ENCODE results near the gene SYT1. TPM values are rescaled to one million over a fixed set of nuclear protein-coding genes. Genes with fewer than 3 reads are reported as not detected.

The SYT1 gene
- total RNA-seq, 1 experiment from 2014 or later: 15.8 TPM

GRCh38 chr12:79108962-79109361 lies 244.4 kb downstream of the SYT1 start:
- Histone ChIP-seq H2BK12ac (ENCODE audit: insufficient read length, low read depth, low read length) (no peak overlapping the region), H3K56ac (ENCODE audit: insufficient read length, low read depth, low read length) (no peak overlapping the region), H2BK120ac (ENCODE audit: low read depth, low read length, poor library complexity, severe bottlenecking) (no peak overlapping the region), H3K4me2 (ENCODE audit: insufficient read depth, insufficient read length, low read length) (no peak overlapping the region), H4K91ac (ENCODE audit: insufficient read length, low read depth, low read length) (no peak overlapping the region), H3K27me3 (ENCODE audit: insufficient read depth, low read length) (no peaks in the 10 kb centered on the region), H3K4me1 (ENCODE audit: insufficient read depth, low read length) (no peaks in the 10 kb centered on the region), H2BK15ac (ENCODE audit: low read depth, low read length) (no peak overlapping the region), H2AK5ac (ENCODE audit: insufficient read length, low read length) (no peak overlapping the region), H3T11ph (ENCODE audit: low read length) (no peak overlapping the region), H4K5ac (ENCODE audit: insufficient read length, low read depth, low read length) (no peak overlapping the region), H3K79me1 (ENCODE audit: insufficient read depth, low read depth, low read length, poor library complexity, severe bottlenecking) (no peaks in the 10 kb centered on the region), H2AFZ (ENCODE audit: low read length) (no peak overlapping the region), H3K23ac (ENCODE audit: insufficient read length, low read depth, low read length) (no peak overlapping the region), H2BK5ac (ENCODE audit: insufficient read length, low read length) (no peak overlapping the region), H4K8ac (replicated peaks; ENCODE audit: insufficient read length, low read depth, low read length) (no peak overlapping the region), H3K14ac (ENCODE audit: insufficient read depth, low read length) (no peak overlapping the region), H3K4ac (ENCODE audit: low read depth, low read length) (no peak overlapping the region), H3K27ac (ENCODE audit: insufficient read length, low read depth, low read length) (no peak overlapping the region), H3K79me2 (ENCODE audit: insufficient read depth, low read length) (no peaks in the 10 kb centered on the region), H3K23me2 (ENCODE audit: insufficient read length, low read depth, low read length, poor library complexity, severe bottlenecking) (no peaks in the 10 kb centered on the region), H3K18ac (ENCODE audit: insufficient read length, low read depth, low read length) (no peak overlapping the region), H4K20me1 (ENCODE audit: control insufficient read depth, insufficient read depth, insufficient read length) (no peaks in the 10 kb centered on the region), H2BK20ac (ENCODE audit: low read depth, low read length, poor library complexity, severe bottlenecking) (no peak overlapping the region), H3K9me3 (ENCODE audit: control insufficient read depth, low read depth, low read length) (no peaks in the 10 kb centered on the region), H3K9ac (ENCODE audit: extremely low read depth, insufficient read length, low read length) (no peak overlapping the region)
- Mint-ChIP-seq H3K9me3 (no peaks in the 10 kb centered on the region), H3K4me1 (peaks cover 0 to 4% of the 10 kb centered on the region in 2 experiments; a peak in 2 of 4 replicates), H3K4me3 (no peak overlapping the region), H3K36me3 (ENCODE audit: insufficient read depth in 1 of 3, low read depth in 3 of 3) (no peaks in the 10 kb centered on the region), H3K27me3 (ENCODE audit: low read depth) (no peaks in the 10 kb centered on the region), H3K27ac (no peak overlapping the region)
- TF ChIP-seq, protein P1, sequence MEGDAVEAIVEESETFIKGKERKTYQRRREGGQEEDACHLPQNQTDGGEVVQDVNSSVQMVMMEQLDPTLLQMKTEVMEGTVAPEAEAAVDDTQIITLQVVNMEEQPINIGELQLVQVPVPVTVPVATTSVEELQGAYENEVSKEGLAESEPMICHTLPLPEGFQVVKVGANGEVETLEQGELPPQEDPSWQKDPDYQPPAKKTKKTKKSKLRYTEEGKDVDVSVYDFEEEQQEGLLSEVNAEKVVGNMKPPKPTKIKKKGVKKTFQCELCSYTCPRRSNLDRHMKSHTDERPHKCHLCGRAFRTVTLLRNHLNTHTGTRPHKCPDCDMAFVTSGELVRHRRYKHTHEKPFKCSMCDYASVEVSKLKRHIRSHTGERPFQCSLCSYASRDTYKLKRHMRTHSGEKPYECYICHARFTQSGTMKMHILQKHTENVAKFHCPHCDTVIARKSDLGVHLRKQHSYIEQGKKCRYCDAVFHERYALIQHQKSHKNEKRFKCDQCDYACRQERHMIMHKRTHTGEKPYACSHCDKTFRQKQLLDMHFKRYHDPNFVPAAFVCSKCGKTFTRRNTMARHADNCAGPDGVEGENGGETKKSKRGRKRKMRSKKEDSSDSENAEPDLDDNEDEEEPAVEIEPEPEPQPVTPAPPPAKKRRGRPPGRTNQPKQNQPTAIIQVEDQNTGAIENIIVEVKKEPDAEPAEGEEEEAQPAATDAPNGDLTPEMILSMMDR (conservative IDR thresholded peaks at IDR 0.05): no peak
- no peak for DNase-seq
- no CpG with 5 or more reads among the region's 2 CpGs for WGBS (ENCODE audit: extremely low coverage, insufficient read length, low lambda C conversion rate)

All from H9 (cell line).